Endothelial cell of hepatic sinusoid (primary cell): ENCODE results near the gene ATP4B.

Source experiments
- in situ Hi-C: cut with HindIII; loops from 2 replicates; pipeline ENCODE4 v1.10.0; 2017; ENCODE audit warnings: low sequenced_read_pairs

Gene ATP4B

DNA sequence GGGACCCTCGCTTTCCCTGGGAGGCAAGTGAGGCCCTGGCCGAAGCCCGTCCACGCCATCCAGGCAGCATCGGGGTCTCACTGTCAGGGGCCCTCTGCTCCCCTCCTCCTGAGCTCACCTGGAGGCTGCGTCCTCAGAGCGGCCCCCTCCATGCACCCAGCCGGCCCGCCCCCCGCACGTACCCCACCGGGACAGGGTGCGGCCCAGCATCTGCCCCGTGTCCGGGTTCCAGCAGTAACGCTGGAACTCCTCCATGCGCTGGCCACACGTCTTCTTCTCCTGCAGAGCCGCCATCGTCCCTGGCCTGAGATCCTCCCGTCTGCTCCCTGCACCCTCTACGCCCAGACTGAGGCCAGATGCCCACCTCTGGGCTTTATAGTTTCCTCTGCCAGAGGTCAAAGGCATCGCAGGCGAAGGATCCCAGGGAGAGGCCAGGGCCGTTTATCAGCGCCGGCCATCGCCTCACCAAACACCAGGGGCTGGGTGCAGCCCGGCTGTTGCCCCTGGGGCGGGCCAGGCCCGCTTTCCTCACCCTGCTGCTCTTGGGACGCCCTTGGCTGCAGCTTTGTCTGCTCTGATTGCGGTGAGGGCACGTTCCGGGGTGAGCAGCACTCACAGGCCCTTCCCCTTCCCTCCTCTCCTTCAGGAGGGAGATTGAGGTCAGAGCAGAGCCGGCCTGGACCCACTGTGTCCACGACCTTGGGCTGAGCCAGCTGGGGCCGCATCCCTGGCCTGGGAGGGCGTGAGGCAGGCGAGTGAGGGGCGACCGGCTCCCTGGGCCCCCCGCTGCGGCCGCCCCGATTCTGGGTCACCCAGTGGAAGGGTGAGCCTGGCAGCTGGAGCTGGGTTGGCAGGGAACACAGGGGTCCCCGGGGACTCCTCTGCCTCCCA is at the start of gene ATP4B:
Gene ATP4B (minus strand): TSS at position 348 of the 891 bp plus-strand sequence. CDS start 54 bp downstream, at position 294.
- in situ Hi-C loops: no loop called here

DNA sequence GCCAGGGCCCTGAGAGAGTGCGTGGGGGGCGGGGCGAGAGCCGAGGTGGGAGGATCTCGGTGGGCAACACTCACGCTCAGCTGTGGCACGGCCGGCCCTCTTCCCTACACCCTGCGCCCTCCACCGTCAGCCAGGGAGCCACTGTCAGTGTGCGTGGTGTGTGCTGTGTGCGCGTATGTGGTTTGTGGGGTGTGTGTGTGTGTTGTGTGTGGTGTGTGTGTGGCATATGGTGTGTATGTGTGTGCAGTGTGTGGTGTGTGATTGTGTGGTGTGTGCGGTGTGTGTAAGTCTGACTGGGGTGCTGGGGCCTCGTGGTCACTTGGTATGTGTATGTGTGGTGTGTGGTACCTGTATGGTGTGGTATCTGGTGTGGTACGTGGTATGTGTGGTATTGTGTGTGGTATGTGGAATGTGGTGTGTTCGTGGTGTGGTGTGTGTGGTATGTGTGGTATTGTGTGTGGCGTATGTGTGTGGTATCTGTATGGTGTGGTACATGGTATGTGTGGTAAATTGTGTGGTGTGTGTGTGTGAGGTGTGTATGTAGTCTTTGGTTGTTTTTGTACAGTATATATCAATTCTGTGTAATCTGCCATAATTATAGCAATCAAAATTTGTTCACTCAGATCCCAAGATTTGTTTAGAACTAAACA is 14.1 kb upstream of the ATP4B start:
- in situ Hi-C loops: no loop called here

DNA sequence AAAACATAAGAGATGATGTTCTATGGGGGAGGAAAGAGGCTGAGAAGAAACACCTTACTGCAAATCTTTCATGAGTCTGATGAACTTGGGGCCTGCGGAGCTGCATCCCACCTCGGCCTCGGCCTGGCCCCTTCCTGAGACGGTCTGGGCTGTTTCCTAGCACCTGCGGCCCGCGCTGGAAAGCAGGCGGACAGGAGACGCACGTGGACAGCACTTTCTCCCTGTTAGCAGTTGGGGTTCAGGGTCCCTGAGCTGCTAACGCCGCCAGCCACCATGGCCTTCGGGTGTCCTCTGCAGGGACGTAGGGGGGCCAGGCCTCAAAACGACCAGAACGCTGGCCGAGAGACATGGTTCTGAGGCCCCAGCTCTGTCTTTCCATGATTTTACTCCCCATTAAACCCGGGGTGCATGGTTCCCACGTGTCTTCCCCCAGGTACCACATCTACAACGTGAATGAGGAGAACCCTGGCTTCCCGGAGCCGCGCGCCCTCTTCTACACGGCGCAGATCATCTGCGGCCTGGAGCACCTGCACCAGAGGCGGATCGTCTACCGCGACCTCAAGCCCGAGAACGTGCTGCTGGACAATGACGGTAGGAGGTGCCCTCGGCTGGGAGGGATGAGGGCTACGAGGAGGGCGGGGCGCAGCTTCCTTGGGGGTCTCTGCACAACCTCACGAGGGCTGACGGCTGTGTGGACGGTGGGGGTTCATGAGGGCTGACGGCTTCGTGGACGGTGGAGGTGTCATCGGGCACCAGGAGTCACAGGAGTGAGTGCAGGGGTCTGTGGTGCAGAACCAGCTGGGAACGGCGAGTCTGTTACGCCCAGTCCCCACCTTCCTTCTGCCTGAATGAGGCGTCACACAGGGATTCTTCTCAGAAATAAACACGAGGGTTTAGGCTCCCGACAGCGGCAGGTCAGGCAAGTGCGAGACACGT is 13.3 kb upstream of the ATP4B start:
- in situ Hi-C loops: no loop called here

DNA sequence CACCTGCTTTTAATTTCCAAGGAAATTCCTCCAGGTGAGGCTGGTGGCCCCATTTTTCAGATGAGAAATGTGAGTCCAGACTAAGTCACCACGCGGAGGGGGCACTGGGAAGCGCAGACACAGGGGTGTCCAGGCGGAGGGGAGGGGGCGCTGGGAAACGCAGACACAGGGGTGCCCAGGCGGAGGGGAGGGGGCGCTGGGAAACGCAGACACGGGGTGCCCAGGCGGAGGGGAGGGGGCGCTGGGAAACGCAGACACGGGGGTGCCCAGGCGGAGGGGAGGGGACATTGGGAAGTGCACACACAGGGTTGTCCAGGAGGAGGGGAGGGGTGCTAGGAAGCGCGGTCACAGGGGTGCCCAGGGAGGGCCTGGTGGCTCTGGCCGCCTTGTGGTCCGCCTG is 12.5 kb upstream of the ATP4B start:
- in situ Hi-C loops: no loop called here

DNA sequence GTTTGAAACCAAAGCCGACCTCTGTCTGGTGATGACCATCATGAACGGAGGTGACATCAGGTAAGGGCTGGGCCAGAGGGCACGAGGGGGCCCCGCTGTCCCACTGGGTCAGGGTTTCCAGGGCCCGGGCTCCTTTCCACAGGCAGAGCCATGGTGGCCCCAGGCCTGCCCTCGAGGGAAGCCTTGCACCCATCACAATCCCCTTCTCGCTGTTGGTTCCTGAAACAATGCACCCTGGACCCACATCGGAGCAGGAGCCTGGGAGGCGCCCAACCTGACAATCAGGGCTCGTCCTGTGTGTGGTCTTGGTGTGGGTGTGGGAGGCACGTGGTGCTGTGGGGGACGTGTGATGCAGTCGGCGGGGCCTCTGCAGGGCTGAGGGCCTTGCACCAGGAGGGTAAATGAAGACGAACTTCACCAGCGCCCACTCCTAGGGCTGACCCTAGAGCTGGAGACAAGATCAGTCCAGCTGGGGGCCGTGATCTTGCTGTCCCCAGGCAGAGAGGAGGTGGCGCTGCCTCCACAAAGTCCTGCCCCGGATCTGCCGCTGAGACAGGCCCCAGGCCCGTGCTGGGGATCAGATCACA is 11.8 kb upstream of the ATP4B start:
- in situ Hi-C loops: no loop called here

DNA sequence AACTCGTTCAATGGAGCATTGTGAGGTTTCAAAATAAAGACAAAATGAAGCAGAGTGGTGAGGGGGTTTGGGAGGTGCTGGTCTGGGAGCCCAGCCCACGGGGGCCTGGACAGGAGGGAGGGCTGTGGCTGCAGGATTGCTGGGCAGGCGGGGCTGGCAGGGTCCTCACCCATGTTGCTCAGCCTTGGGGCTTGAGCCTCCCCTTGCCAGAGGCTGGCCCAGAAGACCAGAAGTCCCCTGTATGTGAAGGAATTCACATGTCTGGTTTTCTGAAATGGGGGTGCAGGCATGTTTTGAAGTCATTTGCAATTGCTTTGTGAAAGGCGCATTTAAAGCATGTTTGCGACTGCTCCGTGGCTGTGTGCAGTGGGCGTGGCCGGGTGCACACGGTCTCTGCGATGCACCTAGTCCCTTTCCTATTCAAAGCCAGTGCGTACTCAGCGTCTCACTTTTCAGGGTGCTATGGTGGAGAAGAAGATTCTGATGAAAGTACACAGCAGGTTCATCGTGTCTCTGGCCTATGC is 11.3 kb upstream of the ATP4B start:
- in situ Hi-C loops: no loop called here

DNA sequence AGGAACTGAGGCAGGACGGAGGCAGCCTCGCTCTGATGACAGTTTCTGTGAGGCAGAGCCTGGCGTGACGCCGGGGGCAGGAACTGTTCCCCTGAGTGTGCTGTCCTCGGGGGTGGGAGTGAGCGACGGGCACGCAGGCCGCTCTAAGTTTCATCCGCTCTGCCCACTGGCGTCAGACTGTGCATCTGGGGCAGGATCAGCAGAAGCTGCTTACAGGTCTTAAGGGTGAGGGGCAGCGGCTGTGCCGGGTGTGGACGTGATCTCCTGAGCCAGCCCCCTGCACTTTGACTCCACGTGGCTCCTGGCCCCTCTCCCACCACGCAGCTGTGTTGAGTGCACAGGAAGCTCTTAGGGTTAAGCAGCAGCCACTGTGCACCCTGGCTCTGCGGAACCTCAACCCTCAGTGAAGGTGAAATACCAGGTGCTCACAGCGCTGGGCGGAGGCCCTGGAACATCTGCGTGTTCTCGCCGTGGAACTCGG is 10.5 kb upstream of the ATP4B start:
- in situ Hi-C loops: no loop called here

DNA sequence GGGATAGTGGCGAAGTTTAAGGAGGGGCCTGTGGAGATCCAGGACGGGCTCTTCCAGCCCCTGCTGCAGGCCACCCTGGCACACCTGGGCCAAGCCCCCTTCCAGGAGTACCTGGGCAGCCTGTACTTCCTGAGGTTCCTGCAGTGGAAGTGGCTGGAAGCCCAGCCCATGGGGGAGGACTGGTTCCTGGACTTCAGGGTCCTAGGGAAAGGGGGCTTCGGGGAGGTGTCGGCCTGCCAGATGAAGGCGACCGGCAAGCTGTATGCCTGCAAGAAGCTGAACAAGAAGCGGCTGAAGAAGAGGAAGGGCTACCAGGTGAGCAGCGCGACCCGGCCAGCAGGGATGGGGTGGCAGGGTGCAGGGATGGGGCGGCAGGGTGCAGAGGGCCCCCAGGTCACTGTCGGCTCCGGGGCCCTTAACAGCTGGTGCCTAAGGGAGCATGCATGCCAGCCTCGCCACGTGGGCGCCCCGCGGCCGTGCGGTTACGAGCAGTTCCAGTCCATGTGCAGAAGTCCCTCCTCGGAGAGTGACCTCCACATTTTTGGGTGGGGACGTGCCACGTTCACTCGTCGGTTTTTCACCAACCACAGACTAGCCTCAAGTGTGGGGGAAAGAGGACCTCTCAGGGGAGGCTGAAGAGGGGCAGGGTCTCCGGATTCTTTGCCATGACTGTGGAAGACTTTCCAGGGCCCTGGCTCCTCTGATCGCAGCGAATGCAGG is 9.9 kb upstream of the ATP4B start:
- in situ Hi-C loops: no loop called here

DNA sequence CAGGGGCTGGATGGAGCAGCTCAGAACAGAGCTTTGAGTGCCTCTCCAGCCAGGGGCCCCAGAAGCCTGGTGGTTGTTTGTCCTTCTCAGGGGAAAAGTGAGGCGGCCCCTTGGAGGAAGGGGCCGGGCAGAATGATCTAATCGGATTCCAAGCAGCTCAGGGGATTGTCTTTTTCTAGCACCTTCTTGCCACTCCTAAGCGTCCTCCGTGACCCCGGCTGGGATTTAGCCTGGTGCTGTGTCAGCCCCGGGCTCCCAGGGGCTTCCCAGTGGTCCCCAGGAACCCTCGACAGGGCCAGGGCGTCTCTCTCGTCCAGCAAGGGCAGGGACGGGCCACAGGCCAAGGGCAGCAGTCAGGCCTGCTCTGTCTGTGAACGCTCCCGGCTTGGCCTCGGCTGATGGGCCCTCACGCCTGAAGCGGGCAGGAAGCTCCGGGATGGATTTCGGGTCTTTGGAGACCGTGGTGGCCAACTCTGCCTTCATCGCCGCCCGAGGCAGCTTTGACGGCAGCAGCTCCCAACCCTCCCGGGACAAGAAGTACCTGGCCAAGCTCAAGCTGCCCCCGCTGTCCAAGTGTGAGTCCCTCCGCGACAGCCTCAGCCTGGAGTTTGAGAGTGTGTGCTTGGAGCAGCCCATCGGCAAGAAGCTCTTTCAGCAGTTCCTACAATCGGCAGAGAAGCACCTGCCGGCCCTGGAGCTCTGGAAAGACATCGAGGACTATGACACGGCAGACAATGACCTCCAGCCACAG is 9.1 kb upstream of the ATP4B start, which contains the start of gene GRK1:
Gene GRK1 (plus strand): TSS at position 269 of the 751 bp plus-strand sequence. CDS start 168 bp downstream, at position 437.
- in situ Hi-C loops: no loop called here

DNA sequence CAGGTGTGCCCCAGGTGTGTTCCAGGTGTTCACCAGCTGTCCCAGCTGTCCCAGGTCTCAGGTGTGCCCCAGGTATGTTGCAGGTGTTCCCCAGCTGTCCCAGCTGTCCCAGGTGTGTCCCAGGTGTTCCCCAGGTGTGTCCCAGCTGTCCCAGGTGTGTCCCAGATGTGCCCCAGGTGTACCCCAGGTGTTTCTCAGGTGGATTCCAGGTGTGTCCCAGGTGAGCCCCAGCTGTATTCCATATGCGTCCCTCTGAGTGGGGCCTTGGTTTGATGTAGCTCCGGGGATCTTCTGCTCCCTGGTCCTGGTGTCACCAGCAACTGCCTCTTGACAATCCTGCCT is 8.3 kb upstream of the ATP4B start:
- in situ Hi-C loops: no loop called here

DNA sequence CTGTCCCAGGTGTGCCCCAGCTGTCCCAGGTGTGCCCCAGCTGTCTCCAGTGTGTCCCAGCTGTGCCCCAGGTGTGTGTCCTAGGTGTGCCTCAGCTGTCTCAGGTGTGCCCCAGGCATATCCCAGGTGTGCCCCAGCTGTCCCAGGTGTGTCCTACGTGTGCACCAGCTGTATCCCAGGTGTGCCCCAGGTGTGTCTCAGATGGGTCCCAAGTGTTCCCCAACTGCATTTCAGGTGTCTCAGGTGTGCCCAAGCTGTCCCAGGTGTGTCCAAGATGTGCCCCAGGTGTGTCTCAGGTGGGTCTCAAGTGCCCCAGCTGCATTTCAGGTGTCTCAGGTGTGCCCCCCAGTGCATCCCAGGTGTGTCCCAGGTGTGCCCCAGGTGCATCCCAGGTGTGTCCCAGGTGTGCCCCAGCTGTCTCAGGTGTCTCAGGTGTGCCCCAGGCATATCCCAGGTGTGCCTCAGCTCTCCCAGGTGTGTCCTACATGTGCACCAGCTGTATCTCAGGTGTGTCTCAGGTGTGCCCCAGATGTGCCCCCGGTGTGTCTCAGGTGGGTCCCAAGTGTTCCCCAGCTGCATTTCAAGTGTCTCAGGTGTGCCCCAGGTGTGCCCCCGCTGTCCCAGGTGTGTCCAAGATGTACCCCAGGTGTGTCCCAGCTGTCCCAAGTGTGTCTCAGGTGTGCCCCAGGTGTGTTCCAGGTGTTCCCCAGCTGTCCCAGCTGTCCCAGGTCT is 7.8 kb upstream of the ATP4B start:
- in situ Hi-C loops: no loop called here

DNA sequence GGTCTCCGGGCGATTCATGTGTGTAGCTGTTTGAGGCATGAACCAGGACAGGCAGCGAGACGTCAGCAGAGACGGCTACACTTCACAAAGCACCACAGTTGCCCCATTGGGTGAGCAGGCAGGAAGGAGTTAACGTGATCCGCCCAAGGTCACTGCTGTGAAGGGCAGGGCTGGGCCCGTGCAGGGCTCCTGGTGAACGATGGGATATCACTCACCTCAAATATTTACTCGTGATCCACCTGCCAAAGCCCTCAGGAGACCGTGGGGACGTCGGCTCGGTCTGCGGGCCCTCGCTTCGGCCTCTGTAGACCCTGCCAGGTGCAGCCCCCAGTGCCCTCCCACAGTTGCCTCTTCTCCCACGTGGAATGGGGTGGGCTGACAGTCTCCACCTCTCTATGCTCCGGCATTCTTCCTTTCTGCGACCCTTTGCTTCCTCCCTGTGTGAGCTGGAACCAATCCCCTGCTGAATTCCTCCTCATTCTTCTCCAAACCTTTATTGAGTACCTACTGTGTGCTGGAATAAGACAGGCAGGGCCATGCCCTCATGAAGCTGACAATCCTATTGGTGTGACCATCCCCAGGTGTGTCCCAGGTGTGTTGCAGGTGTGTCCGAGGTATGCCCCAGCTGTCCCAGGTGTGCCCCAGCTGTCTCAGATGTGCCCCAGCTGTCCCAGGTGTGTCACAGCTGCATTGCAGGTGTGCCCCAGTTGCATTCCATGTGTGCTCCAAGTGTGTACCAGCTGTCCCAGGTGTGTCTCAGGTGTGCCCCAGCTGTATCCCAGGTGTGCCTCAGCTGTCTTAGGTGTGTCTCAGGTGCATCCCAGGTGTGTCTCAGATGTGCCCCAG is 7.0 kb upstream of the ATP4B start:
- in situ Hi-C loops: no loop called here

DNA sequence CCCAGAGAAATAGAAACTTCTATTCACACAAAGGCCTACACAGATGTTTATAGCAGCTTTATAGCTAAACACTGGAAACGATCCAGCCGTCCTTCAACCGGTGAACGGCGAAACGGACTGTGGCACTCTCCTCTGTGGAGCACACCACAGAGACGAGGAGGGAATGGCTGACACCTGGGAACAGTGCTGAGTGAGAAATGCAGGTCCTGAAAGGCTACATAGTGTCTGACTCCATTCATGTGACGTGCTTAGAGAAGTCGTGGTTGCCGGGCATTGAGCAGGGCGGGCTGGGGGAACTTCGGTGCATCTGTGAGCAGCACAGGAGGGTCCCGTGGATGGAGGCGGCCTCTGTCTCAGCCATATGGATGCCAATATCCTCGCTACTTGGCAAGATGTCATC is 5.9 kb upstream of the ATP4B start:
- in situ Hi-C loops: no loop called here

DNA sequence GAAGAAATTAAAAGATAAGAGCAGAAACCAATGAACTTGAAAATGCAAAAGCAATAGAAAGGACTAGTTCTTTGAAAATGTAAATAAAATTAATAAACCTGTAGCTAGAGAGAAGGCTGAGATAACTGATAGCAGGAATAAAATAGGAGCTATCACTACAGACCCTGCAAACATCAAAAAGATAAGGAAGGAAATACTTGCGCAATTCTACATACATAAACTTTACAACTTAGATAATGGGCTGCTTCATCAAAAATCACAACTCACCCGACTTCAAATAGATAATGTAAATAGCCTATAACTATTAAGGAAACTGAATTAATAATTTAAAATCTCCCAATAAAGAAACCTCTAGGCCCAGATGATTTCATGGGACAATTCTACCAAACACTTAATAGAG is 3.5 kb upstream of the ATP4B start:
- in situ Hi-C loops: no loop called here

DNA sequence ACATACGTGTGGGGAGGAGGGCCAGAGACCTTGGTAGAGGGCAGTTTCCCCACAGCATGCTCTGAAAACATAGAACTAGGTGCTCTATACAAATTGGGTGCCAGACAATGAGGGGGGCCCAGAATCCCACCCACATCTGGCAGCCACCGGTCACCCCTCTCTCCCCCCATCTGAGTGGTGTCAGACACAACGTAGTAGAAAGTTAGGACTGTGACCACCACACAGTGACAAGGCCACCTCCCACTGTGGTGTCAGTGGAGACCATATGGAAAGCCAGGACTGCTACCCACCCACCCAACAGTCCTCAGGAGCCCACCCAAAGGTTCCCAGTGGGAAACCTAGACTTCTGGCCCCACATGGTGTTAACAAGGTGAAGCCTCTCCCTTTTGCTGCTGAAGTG is 2.1 kb upstream of the ATP4B start:
- in situ Hi-C loops: no loop called here

DNA sequence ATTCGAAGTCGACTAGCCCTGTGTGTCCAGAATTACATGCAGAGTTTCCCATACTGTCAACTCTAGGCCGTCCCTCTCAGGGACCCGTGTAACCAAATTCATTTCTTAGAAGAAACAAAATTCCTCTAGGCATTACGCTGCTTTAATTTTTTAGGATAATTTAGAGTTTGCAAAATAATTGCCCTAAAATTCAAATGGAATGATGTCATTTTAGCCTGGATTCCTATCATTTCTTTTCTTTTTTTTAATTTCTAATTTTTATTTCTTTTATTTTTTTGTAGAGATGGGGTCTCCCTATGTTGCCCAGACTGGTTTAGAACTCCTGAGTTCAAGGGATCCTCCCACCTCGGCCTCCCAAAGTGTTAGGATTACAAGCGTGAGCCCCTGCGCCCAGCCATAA is 1.3 kb upstream of the ATP4B start:
- in situ Hi-C loops: no loop called here

DNA sequence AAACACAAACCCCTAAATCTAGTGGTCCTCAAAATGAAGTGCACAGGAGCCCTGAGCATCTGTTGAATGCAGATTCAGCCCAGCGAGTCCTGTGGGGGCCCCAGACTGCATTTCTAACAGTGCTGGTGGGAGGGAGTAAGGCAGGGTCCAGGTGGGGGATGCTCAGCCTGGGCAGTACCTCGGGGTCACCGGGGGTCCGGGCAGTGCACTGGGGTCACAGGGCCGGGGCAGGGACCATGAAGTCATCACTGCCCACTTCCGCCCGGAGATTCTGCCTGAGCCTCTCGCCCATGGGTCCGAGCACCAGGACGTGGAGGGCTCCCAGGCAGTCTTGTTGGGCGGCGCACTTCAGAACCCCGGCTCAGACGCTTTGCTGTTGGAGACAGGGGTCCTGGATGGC is 838 bp upstream of the ATP4B start:
- in situ Hi-C loops: no loop called here
